IMR-90 (cell line): ENCODE data around the gene COL2A1. TPM values are rescaled to one million over a fixed set of nuclear protein-coding genes. Genes with fewer than 3 reads are reported as not detected.
A peak's percentile ranks its signal among the peaks of the same experiment; 100 is the strongest.

Experiments used
- ATAC-seq: fragments of 200-7000 bp; cut with Tn5 transposase; 2 replicates; pipeline ENCODE4 v1.9.1; 2020; ENCODE audit warnings: low read depth, mild to moderate bottlenecking, moderate library complexity
- BruUV-seq: library from RNA; stranded (reverse); fragments of 400-500 nt; replicated peaks from 2 replicates; lab custom pipeline; 2021; lab: Mats Ljungman, UMichigan
- CTCF ChIA-PET: fragments of 300-600 bp; formaldehyde crosslinking; extraction: SDS; loops from one replicate; lab custom pipeline; 2021; ENCODE audit warnings: antibody characterized with exemption; lab: Yijun Ruan, JAX
- POLR2A ChIA-PET: fragments of 300-600 bp; sonication (Branson Sonifier 250); formaldehyde crosslinking; loops from one replicate; lab custom pipeline; 2022; ENCODE audit warnings: antibody characterized with exemption; ENCODE audit not compliant: unreplicated experiment; lab: Charles Lee
- DNase-seq: peaks from one replicate; pipeline ENCODE4 v3.0.0; 2013
- H2AFZ ChIP-seq: replicated peaks from 2 replicates; pipeline ENCODE3; 2013; ENCODE audit warnings: low read length, mild to moderate bottlenecking; ENCODE audit not compliant: poor library complexity
- H2AK5ac ChIP-seq: 2 replicates; pipeline ENCODE4 v1.6.1; 2013; ENCODE audit warnings: low read depth, low read length, inconsistent platforms
- H2AK9ac ChIP-seq: replicated peaks from 2 replicates; pipeline ENCODE3; 2013; ENCODE audit warnings: mild to moderate bottlenecking, low read depth, low read length, moderate library complexity; ENCODE audit not compliant: poor library complexity
- H2BK120ac ChIP-seq: 2 replicates; pipeline ENCODE4 v1.6.1; 2013; ENCODE audit warnings: low read depth, low read length, inconsistent platforms
- H2BK15ac ChIP-seq: 3 replicates; pipeline ENCODE4 v1.6.1; 2013; ENCODE audit warnings: low read depth, low read length, inconsistent platforms
- H2BK20ac ChIP-seq: 2 replicates; pipeline ENCODE4 v1.6.1; 2013; ENCODE audit warnings: low read depth, mild to moderate bottlenecking, inconsistent platforms, low read length, moderate library complexity
- H2BK5ac ChIP-seq: 2 replicates; pipeline ENCODE4 v1.6.1; 2013; ENCODE audit warnings: mild to moderate bottlenecking, low read depth, low read length, inconsistent platforms; ENCODE audit not compliant: poor library complexity, severe bottlenecking
- H3K14ac ChIP-seq: replicated peaks from 2 replicates; pipeline ENCODE4 v1.6.1; 2013; ENCODE audit warnings: low read depth, low read length, inconsistent platforms
- H3K18ac ChIP-seq: 2 replicates; pipeline ENCODE4 v1.6.1; 2013; ENCODE audit warnings: low read depth, low read length, control low read depth
- H3K23ac ChIP-seq: 2 replicates; pipeline ENCODE4 v1.6.1; 2013; ENCODE audit warnings: low read depth, low read length, inconsistent platforms
- H3K27ac ChIP-seq: 2 replicates; pipeline ENCODE4 v1.5.1; 2013; ENCODE audit warnings: mild to moderate bottlenecking, control low read depth, low read length; ENCODE audit not compliant: insufficient read depth
- H3K27me3 ChIP-seq: 2 replicates; pipeline ENCODE4 v1.6.1; 2013; ENCODE audit warnings: low read length; ENCODE audit not compliant: control insufficient read depth, insufficient read depth
- H3K36me3 ChIP-seq: 2 replicates; pipeline ENCODE4 v1.6.1; 2013; ENCODE audit warnings: low read length, mixed read lengths; ENCODE audit not compliant: control insufficient read depth, insufficient read depth
- H3K4ac ChIP-seq: 2 replicates; pipeline ENCODE4 v1.6.1; 2013; ENCODE audit warnings: low read depth, low read length, inconsistent platforms
- H3K4me1 ChIP-seq: 2 replicates; pipeline ENCODE4 v1.6.1; 2013; ENCODE audit warnings: low read length, mixed read lengths; ENCODE audit not compliant: control insufficient read depth, insufficient read depth
- H3K4me2 ChIP-seq: 2 replicates; pipeline ENCODE4 v1.6.1; 2013; ENCODE audit warnings: low read depth, mild to moderate bottlenecking, control low read depth, low read length, moderate library complexity
- H3K4me3 ChIP-seq: 2 replicates; pipeline ENCODE4 v1.5.1; 2013; ENCODE audit warnings: low read depth, mild to moderate bottlenecking, control low read depth, low read length, moderate library complexity; ENCODE audit not compliant: insufficient read depth
- H3K56ac ChIP-seq: 2 replicates; pipeline ENCODE4 v1.6.1; 2013; ENCODE audit warnings: low read length, inconsistent platforms; ENCODE audit not compliant: insufficient read depth; ENCODE audit errors: extremely low read depth
- H3K79me1 ChIP-seq, 2 experiments: 2 replicates each; pipeline ENCODE4 v1.6.1; 2013; ENCODE audit warnings: low read length in 2 of 2, inconsistent platforms in 1 of 2, low read depth in 1 of 2
- H3K9ac ChIP-seq: 2 replicates; pipeline ENCODE4 v1.6.1; 2013; ENCODE audit warnings: low read depth, low read length, control low read depth
- H3K9me1 ChIP-seq: 2 replicates; pipeline ENCODE4 v1.6.1; 2013; ENCODE audit warnings: low read length, inconsistent platforms; ENCODE audit not compliant: insufficient read depth
- H3K9me3 ChIP-seq: 2 replicates; pipeline ENCODE4 v1.6.1; 2013; ENCODE audit warnings: low read length; ENCODE audit not compliant: control insufficient read depth, insufficient read depth
- H4K20me1 ChIP-seq: 2 replicates; pipeline ENCODE4 v1.6.1; 2013; ENCODE audit warnings: low read length, inconsistent platforms; ENCODE audit not compliant: insufficient read depth
- H4K5ac ChIP-seq: 2 replicates; pipeline ENCODE4 v1.6.1; 2013; ENCODE audit warnings: mild to moderate bottlenecking, low read depth, low read length, control low read depth
- H4K8ac ChIP-seq, 2 experiments: 2 replicates each; pipeline ENCODE4 v1.6.1; 2013; ENCODE audit warnings: low read depth in 2 of 2, low read length in 2 of 2, control low read depth in 1 of 2, inconsistent platforms in 1 of 2
- H4K91ac ChIP-seq: 2 replicates; pipeline ENCODE4 v1.6.1; 2013; ENCODE audit warnings: low read depth, low read length, inconsistent platforms; ENCODE audit not compliant: insufficient read depth
- BHLHE40 ChIP-seq: fragments of 150-350 bp; IDR thresholded peaks from 2 replicates; pipeline ENCODE4 v1.6.1; 2016; ENCODE audit warnings: mild to moderate bottlenecking, low read depth, low read length
- CEBPB ChIP-seq: IDR thresholded peaks from 2 replicates; pipeline ENCODE4 v1.6.1; 2012; ENCODE audit warnings: low read depth, low read length, improper control_type of control experiment
- CHD1 ChIP-seq: IDR thresholded peaks from 2 replicates; pipeline ENCODE4 v1.6.1; 2012; ENCODE audit warnings: low read depth, low read length, improper control_type of control experiment
- ELK1 ChIP-seq: fragments of 150-350 bp; IDR thresholded peaks from 2 replicates; pipeline ENCODE4 v1.6.1; 2016; ENCODE audit warnings: low read depth, mild to moderate bottlenecking, low read length, moderate library complexity, borderline replicate concordance
- FOS ChIP-seq: fragments of 150-350 bp; IDR thresholded peaks from 2 replicates; pipeline ENCODE4 v1.6.1; 2016; ENCODE audit warnings: low read depth, low read length
- MAFK ChIP-seq: IDR thresholded peaks from 2 replicates; pipeline ENCODE4 v1.6.1; 2012; ENCODE audit warnings: low read depth, low read length, improper control_type of control experiment
- MAZ ChIP-seq: IDR thresholded peaks from 2 replicates; pipeline ENCODE4 v1.6.1; 2012; ENCODE audit warnings: low read depth, mild to moderate bottlenecking, low read length, improper control_type of control experiment, moderate library complexity, borderline replicate concordance
- MXI1 ChIP-seq: IDR thresholded peaks from 2 replicates; pipeline ENCODE4 v1.6.1; 2012; ENCODE audit warnings: low read depth, mild to moderate bottlenecking, low read length, moderate library complexity, borderline replicate concordance
- NFE2L2 ChIP-seq: fragments of 150-350 bp; IDR thresholded peaks from 2 replicates; pipeline ENCODE4 v1.6.1; 2016; ENCODE audit warnings: low read depth, mild to moderate bottlenecking, low read length
- RCOR1 ChIP-seq: IDR thresholded peaks from 2 replicates; pipeline ENCODE4 v1.6.1; 2012; ENCODE audit warnings: mild to moderate bottlenecking, low read length, improper control_type of control experiment; ENCODE audit not compliant: insufficient replicate concordance
- RFX5 ChIP-seq: IDR thresholded peaks from 2 replicates; pipeline ENCODE4 v1.8.0; 2012; ENCODE audit warnings: low read depth, mild to moderate bottlenecking, low read length, moderate library complexity
- SMC3 ChIP-seq: fragments of 150-350 bp; IDR thresholded peaks from 2 replicates; pipeline ENCODE4 v1.6.1; 2016; ENCODE audit warnings: low read depth, mild to moderate bottlenecking, antibody characterized with exemption, low read length, moderate library complexity
- WGBS, 2 experiments: methylation state at CpG; one replicate each; pipeline versions ENCODE4 v1.1.5 to v1.1.7; 2013; ENCODE audit warnings: missing lambda C conversion rate in 2 of 2; ENCODE audit not compliant: insufficient read length in 1 of 2; ENCODE audit errors: extremely low coverage in 2 of 2; 5-methylcytosine and 5-hydroxymethylcytosine counted together
- dilution Hi-C: fragments of 300-500 bp; cut with HindIII; formaldehyde crosslinking; loops from one replicate; pipeline ENCODE4 v1.14.3; 2018; ENCODE audit warnings: low sequenced_read_pairs; ENCODE audit not compliant: unreplicated experiment
- in situ Hi-C: fragments of 300-500 bp; cut with MboI; formaldehyde crosslinking; loops from 3 replicates; pipeline ENCODE4 v1.14.3; 2019; ENCODE audit warnings: low sequenced_read_pairs, inconsistent platforms, mixed read lengths
- intact Hi-C: fragments of 100-400 bp; cut with micrococcal nuclease; formaldehyde crosslinking; loops from 2 replicates; pipeline ENCODE4 v1.10.0; 2022
- polyA plus RNA-seq, 3 experiments: library from polyadenylated mRNA; depleted of rRNA; stranded (reverse); fragments of >200 nt; gene quantifications; 2 replicates each; pipeline ENCODE4 v1.2.3, GENCODE V29; 2012; ENCODE audit warnings: low replicate concordance in 1 of 3
- total RNA-seq: library from RNA; depleted of rRNA; stranded (reverse); fragments of >200 nt; gene quantifications from 2 replicates; pipeline ENCODE4 v1.2.3, GENCODE V29; 2012
- TF ChIP-seq, protein P1 (sequence below): conservative IDR thresholded peaks from 2 replicates; pipeline ENCODE4 v1.5.1; 2012; ENCODE audit warnings: mild to moderate bottlenecking, low read depth, low read length, improper control_type of control experiment

Gene COL2A1
- total and polyA plus RNA-seq, 2 of the 4 experiments (the other 2 are of a cell fraction): 0.05 TPM; not detected in 1

GRCh38 chr12:48037267-48037915 is 33.1 kb upstream of the COL2A1 start (continued):
- TF ChIP-seq MAZ: no peak

DNA sequence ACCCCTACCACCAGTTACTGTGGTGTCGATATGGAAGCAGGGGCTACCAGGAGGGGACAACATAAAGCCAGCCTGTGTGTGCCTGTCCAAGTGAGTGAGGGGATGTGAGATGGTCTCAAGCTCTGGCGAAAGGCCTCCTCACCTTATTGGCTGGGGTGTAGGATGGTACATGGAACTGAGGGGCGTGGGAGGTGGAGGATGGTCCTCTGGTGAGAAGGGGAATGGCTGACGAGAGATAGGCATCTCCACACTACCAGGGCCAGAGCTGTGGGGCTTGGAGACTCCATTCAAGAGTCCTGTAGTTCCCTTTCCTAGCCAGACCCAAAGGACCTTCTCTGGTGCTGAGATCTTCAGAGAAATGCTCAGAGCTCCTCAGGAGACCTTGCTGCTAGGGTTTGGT is 32.5 kb upstream of the COL2A1 start:
- H3K4me1 ChIP-seq: peaks cover 10% of the 10 kb centered on the region
- H3K27me3 ChIP-seq: peaks cover 9% of the 10 kb centered on the region; the same call in 1 of the 2 replicates
- ATAC-seq (peak; percentile 13; the same call in 1 of the 2 replicates), DNase-seq (no peak)
- no peaks in the 10 kb centered on the region for H4K20me1 ChIP-seq
- no peaks in the 10 kb centered on the region for H3K36me3 ChIP-seq
- H3K27ac ChIP-seq: no peak overlapping the region
- no CpG with 5 or more reads among the region's 4 CpGs for WGBS, 2 experiments
- H2AK5ac ChIP-seq: peak overlapping the region; percentile 61; the same call in 1 of the 2 replicates
- no peak overlapping the region for H2BK20ac ChIP-seq
- intact Hi-C loops (no loop called here), in situ Hi-C loops (no loop called here), dilution Hi-C loops (no loop called here)
- H3K9me3 ChIP-seq: no peaks in the 10 kb centered on the region
- no TSS peak for BruUV-seq
- H2BK5ac ChIP-seq: no peak overlapping the region
- H2BK15ac ChIP-seq: peak overlapping the region; percentile 68; the same call in 1 of the 3 replicates
- H4K5ac ChIP-seq: peak overlapping the region; percentile 92; the same call in 1 of the 2 replicates
- H3K9me1 ChIP-seq: peaks cover 14% of the 10 kb centered on the region; the same call in 1 of the 2 replicates
- POLR2A ChIA-PET: no interaction called here
- 0 out of 2 replicates have a peak overlapping the region, but pooled peaks have one; percentile 24 for H3K23ac ChIP-seq
- H3K9ac ChIP-seq: no peak overlapping the region
- peak overlapping the region; percentile 84 for H2AFZ ChIP-seq
- CTCF ChIA-PET: interaction anchor here (0.9 kb wide), 1 partner anchor 8 kb away, joined by 4 read pairs; no protein-coding TSS in a partner anchor
- H3K4me3 ChIP-seq: no peak overlapping the region
- H4K91ac ChIP-seq: no peak overlapping the region; the same call in 1 of the 2 replicates
- peak overlapping the region; percentile 78 for H2BK120ac ChIP-seq
- peak overlapping the region; percentile 46 for H3K4ac ChIP-seq
- no peak overlapping the region for H3K4me2 ChIP-seq
- H3K18ac ChIP-seq: 0 out of 2 replicates have a peak overlapping the region, but pooled peaks have one; percentile 72
- peak overlapping the region; percentile 82 to 95; a peak in 3 of 4 replicates for H4K8ac ChIP-seq
- 0 out of 2 replicates have a peak overlapping the region, but pooled peaks have one; percentile 29 for H3K14ac ChIP-seq
- H3K56ac ChIP-seq: no peak overlapping the region
- no peak overlapping the region for H2AK9ac ChIP-seq
- no peaks in the 10 kb centered on the region for H3K79me1 ChIP-seq
- TF ChIP-seq SMC3 (no peak), RCOR1 (no peak), BHLHE40 (no peak), NFE2L2 (no peak), CHD1 (no peak), CEBPB (no peak), ELK1 (no peak), MXI1 (no peak), MAFK (no peak), FOS (no peak), RFX5 (no peak)
- TF ChIP-seq, protein P1, sequence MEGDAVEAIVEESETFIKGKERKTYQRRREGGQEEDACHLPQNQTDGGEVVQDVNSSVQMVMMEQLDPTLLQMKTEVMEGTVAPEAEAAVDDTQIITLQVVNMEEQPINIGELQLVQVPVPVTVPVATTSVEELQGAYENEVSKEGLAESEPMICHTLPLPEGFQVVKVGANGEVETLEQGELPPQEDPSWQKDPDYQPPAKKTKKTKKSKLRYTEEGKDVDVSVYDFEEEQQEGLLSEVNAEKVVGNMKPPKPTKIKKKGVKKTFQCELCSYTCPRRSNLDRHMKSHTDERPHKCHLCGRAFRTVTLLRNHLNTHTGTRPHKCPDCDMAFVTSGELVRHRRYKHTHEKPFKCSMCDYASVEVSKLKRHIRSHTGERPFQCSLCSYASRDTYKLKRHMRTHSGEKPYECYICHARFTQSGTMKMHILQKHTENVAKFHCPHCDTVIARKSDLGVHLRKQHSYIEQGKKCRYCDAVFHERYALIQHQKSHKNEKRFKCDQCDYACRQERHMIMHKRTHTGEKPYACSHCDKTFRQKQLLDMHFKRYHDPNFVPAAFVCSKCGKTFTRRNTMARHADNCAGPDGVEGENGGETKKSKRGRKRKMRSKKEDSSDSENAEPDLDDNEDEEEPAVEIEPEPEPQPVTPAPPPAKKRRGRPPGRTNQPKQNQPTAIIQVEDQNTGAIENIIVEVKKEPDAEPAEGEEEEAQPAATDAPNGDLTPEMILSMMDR: no peak
